AG08396 (cell line): ENCODE results near the gene ATP1A3.
"Not testable (repeated sequence)": the region's sequence is repeated elsewhere in the genome, so short reads cannot be mapped to it uniquely, and the experiment has no call there.

ENCODE experiments used
- DNase-seq: peaks from one replicate; pipeline ENCODE4 v3.0.0; 2012; ENCODE audit warnings: low spot score, mixed read lengths

The ATP1A3 gene

DNA sequence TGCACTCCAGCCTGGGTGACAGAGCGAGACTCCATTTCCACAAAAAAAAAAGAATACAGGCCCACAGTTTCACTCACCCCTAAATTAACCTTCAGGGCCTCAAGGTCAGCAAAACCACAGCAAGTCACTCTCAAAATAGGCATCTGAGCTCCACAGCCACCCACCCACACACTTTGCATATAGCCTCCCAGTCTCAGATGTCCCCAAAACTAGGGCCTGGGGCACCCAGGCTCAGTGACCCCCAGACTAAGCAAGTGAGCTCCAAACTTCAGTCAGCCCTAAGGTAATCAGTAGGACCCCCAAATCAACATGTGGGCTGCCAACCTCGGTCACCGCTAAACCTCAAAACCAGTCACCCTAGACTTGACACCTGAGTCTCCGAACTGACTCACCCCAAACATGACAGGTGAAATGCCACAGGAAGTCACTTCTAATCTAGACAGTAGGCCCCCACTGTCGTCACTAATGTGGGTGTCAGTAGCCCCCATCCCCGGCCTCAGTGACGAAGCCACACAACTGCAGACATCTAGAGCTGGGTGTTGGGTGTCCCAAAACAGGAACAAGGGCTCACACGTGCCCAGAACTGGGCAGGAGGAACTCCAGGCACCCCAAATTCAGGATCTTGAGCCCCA is 48.8 kb downstream of the ATP1A3 start:
- no peak for DNase-seq

DNA sequence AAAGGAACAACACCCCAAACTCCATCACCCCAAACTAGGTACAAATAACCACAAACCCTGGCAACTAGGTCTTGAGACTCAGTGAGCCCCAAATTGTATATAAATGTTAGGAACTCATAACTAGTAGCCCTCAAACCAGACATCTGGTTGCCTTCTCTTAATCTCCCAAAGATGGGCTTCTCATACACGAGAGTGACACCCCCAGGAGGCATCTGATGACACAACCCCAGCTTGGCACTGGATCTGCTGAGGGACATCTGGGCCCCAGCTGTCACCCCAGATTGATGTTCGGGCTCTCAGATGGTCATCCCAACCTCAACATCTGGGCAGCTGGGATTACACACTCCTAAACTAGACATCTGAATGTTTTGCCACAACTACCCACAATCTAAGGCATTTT is 49.7 kb downstream of the ATP1A3 start:
- DNase-seq: no peak

DNA sequence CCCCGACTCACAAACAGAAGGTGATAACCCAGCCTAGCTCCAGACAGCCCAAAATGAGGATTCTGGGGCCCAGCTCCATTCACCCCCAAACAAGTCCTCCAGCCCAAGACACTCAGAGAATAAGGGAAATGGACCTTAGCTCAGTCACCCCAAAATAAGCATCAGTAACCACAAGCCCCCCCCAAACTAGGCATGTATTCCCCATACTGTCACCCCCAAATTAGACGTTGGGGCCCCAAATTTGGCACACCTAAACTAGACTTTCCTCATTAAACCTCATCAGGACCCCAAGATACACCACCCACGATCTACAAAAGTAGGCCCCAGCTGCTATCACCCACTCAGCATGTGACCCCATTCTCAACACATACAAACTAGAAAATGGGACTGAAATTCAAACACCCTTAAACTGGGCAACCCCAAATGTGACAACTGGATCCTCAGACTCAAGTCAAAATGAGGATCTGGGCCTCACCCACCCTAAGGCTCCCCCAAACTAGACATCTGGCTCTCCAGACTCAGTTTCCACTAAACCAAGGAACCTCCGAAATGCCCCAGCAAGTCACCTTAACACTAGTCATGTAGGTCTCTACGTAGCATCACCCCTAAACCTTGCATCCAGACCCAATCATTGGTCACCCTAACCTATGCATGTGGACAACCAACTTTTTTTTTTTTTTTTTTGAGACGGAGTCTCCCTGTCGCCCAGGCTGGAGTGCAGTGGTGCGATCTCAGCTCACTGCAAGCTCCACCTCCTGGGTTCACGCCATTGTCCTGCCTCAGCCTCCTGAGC is 52.4 kb downstream of the ATP1A3 start:
- no peak for DNase-seq

DNA sequence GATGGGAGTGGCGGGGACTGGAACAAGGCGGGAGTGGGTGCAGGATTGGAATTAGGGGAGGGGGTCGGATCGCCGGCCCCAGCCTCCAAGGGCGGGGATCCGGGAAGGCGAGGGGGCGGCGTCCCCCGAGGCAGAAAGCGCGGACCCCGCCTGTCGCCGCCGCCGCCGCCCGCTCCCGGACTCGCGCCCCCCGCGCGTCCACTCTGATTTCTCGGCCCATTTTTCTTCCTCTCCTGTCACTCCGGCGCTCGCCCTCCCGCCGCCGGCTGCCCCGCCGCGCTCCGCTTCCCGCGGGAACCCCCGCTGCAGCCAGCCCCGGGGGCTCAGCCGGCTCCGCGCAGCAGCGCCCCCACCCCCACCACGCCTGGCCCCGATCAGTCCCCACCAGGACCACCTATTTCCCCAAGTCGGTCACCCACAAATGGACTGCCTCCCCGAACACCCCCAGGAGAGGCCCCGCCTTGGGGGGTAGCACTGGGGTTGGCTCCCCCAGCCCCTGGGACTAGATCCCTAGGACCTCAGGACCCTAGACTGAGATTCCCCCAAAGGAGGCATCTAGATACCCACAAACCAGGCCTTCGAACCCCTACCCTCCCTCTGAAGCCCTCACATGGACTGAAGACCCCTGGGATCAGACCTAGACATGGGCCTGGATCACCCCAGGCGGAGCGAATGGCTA is 53.2 kb downstream of the ATP1A3 start:
- no peak for DNase-seq

DNA sequence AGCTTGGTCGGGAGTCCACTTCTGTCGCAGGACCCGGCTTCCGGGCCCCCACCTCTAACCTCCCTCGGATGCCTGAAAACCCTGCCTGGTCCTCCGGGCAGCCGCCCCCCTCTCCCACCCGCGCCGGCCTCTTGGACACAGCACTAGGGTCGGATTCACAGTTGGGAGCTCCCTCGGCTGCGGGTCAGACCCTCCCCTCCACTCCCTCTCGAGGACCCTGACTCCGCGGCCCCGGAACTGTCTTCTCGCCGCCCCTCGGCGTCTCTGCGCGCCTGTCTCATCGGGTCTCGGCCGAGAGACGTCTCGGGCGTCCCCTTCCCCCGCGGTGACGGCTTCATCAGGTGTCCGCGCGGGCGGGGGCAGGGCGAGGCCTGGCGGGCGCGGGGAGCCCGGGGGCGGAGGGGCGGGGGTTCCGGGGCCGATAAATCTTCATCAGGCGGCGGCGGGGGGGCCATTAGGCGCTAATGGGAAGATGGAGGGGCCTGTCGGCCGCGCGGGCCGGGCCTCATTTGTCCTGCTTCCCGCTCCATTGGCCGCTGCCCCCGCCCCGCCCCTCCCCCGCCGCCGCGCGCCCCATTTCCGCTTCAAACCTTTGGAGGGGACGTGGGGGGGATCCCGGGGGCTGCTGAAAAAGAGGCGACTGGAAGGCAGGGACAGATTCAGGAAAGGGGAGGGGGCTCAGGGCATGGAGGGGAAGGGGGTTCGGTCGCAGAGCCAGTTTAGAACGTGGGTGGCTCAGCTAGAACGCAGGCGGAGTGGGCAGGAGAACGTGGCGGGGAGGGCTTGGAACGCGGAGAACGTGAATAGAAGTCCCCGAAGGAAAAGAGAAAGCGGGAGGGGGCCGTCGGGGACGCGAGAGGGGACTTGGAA is 53.9 kb downstream of the ATP1A3 start:
- no peak for DNase-seq

DNA sequence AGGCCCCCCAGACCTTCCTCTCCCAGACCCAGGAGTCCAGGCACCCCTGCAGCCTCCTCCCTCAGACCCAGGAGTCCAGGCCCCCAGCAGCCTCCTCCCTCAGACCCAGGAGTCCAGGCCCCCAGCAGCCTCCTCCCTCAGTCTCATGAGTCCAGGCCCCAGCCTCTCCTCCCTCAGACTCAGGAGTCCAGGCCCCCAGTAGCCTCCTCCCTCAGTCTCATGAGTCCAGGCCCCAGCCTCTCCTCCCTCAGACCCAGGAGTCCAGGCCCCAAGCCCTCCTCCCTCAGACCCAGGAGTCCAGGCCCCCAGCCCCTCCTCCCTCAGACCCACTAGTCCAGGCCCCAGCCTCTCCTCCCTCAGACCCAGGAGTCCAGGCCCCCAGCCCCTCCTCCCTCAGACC is 54.8 kb downstream of the ATP1A3 start:
- not testable (repeated sequence) for DNase-seq

DNA sequence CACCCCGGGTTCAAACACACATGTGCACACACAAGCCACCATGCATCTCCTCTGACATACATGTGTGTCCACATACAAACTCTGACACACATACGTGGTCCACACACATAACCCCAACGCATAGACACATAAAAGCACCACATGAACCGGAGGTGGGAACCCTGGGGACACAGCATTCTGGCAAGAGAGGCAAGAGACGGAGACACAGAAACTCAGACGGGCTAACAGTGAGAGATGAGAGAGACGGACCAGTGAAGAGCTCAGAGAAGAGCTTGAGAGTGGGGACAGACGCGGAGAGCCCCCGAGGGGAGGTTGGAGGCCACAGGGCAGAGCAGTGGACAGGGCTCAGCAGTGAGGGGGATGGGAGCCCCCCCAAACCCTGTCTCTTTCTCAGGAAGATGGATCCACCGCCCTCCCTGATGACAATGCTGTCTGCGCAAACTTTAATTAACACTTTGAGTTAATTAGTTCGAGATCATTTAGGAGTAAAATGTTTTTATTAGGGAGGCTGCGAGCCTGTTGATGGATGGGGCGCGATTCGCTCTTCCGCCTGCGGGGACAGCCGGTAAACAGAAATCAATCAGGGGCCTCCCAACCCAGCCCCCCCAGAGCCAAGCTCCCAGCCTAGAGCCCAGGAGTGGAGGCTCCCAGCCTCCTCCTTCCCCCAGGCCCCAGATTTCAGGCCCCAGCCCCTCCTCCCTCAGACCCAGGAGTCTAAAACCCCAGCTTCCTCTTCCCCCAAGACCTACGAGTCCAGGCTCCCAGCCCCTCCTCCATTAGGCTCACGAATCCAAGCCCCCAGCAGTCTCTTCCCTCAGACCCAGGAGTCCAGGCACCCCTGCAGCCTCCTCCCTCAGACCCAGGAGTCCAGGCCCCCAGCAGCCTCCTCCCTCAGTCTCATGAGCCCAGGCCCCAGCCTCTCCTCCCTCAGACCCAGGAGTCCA is 56.2 kb downstream of the ATP1A3 start:
- DNase-seq: no peak

DNA sequence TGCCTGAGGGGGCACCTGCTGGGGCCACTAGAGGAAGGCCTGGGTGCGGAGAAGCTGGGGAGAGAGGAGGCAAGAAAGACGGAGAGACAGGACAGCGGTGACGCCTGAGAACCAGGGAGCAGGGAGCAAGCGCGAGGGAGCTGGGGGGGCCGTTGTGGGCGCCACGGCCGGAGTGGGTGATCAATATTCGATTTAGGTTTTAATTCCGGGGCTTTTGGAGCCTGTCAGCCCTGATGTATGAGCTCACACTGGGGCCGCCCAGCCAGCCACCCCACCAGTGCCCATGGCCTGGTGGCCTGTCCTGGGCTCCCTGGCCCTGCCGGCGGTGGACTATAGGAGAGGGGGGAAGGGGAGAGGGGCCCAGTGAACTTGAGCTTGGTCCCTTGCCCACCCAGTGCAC is 57.1 kb downstream of the ATP1A3 start:
- DNase-seq: no peak

DNA sequence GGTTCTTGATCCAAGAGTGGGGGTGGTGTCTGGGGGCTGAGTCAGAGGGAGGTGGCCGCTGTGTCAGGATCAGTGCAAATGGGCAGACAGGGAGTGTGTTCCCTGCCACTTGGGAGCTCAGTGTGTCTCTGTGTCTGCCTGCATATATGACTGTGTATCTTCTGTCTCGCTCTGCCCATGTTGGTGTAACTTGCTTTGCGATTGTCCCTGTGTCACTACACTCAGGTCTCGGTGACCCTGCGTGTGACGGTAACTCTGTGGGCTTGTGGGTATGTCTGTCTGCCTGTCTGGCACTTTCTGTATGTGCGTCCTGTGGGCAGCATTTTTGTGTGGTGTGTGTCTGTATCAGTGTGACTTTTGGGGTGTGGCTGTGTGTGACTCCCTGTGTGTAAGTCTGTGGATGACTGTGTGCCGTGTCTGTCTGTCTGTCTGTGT is 57.6 kb downstream of the ATP1A3 start:
- DNase-seq: no peak

DNA sequence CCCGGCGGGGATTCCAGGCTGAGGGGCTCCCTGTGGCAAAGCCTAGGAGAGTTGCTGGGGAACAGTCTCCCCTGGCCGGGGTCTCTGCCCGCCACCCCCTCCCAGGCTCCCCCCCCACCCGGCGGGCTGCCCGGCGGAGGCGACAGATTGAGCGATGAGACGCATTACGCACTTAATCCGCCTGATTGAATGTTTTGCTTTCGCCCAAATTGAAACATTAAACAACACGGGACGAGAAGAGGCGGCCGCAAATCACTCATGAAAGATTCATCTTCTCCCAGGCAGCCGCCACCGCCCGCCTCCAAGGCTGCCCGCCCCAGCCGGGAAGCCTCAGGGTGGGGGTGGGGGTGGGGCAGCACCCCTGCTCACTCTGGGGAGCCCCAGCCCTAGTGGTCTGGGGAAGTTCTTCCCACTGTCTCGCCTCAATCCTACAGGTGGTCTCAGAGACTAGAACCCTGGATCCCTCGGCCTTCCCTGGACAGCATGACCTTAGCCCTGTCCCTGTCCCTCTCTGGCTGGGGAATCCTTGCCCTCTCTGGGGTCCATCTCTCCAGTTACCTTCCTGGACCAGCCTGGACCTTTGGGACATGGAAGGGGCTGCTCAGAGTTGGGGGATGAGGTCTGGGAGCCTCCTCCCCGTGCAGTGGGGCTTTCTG is 58.1 kb downstream of the ATP1A3 start:
- DNase-seq: no peak

DNA sequence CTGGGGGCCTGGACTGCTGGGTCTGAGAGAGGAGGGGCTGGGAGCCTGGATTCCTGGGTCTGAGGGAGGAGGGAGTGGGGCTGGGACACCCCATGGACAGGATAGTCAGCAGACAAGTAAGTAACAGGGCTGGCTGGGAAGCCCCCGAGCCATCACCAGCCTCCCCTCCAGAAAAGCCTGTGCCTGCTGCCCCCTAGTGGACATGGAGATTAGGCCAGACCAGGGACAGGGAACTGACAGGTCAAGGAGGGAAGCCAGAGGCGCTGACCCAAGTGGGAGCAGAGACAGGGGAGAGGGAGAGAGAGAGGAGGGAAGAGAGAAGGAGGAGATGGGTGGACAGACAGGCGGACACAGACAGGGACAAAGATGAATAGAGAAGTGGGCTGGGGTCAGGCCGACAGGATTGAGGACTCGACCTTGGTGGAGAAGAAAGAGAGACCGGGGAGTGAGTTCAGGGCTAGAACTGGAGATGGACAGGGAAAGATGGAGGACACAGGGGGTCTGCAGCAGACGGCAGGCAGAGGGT is 59.1 kb downstream of the ATP1A3 start:
- DNase-seq: peak; percentile 87

DNA sequence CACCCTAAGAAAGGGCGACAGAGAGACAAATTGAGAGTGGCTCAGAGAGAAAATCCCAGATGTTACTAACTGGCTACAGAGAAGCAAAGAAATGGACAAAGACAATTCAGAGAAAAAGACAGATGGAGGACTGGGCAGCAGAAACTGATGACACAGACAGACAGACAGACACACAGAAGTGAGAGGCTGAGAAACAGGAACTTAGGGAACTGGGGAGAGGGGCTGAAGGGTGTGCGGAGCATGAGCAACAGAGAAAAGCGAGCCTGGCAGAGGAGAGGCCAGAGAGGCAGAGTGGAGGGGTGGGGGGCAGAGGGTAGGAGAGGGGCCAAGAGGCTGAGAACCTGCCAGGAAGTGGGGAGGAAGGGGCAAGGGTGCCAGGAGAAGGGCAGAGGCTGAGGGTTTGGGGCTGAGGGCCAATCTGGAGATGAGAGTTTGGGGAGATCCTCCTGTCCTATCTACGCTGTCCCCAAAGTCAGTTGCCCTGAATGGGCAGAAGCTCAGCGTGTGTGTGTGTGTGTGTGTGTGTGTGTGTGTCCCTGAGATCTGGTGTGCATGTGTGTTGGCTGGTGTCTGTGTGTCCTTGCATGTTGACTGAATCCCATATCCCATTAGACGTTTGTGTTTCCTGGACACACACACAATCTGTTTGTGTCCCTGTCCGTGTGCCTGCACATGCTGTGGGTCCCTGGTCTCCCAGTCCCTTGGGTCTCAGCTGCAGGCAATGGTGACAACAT is 60.2 kb downstream of the ATP1A3 start:
- no peak for DNase-seq

DNA sequence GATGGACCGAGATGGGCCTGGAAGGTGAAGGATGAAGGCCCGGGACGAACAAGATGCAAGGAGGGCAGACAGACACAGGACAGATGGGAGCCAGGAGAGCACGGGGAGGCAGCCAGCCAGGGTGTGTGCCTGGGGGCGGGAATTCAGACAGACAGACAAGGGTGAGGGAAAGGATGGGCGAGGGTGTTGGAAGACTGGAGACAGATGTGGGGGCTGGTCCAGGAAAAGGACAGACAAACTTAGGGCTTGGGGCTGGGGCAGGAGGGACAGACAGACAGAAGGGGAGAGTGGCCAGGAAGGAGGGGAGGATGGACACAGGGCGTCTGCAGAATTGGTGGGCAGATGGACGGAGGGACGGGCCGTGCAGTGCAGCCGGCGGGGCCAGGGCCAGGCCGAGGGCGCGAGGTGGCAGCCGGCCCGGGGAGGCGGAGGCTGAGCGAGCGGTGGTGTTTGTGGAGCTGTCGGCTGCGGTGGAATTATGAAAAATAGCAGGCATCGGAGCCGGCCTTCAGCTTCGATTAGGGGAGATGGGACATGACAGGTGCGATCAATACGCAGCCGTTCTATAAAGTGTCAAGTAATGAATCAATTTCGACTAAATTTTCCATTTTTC is 61.2 kb downstream of the ATP1A3 start:
- no peak for DNase-seq

DNA sequence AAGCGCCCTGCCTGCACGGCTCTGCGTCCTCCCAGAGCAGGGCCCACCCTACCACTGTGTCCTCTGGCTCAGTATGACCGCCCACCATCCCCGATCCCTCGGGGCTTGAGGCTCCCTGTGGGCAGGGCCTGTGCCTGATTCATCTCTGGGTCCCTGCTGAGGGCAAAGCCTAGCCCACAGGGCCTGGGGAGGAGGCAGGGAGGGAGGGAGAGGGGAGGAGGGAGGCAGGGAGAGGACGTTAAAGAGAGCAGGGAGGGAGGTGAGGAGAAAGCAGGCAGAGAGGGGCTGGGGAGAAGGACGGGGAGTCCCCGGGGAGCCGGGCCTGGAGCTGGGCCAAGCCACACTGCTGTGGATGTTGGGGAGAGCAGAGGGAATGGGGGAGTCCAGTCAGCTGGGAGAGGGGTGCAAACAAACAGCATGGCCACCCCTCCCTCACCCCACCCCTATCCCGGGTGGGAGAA is 61.7 kb downstream of the ATP1A3 start:
- DNase-seq: no peak

DNA sequence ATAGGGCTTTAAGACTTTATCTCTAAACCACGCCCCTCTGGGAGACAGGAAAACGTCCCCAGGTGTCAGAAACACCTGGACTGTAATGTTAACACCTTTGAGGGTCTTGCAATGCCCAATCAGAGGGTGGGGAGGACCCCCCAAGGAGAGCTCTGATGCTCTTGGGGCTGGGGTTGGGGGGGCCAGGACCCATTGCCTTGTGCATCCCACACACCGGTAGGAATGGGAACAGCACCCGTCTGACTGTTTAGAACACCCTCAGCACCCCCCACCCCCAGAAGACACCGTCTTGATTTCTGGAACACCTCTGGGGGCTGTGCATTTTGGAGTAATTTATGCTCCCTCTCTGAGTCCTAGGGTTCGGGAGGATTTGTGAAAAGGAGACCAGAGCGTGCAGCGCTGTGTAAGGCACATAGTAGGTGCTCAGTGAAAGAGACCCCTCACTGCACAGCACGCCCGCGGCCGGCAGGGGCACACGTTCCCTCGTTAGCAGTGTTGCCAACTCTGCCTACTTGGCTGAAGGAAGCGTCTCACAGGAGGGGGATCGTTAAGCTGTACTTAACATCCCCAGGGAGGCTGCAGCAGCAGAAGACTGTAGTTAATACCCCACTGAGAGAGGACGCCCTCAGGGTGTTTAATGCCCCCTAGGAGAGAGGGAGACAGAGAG is 63.0 kb downstream of the ATP1A3 start:
- DNase-seq: no peak

DNA sequence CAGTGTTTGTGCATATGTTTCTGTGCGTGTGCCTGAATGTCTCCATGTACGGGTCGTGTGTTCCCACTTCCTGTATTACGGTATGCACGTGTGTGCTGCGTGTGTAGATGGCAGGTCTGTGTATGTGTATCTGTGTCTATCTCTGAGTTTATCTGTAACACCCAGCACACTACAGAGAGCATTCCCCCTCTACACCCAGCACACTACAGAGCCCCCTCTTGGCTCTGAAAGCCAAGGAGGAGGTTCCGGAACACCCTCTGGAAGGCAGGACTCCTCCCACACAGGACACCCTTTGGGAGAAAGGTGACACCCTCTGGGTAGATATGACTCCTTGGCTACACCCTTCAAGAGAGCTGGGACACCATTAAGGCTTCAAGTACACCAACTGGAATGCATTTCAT is 63.7 kb downstream of the ATP1A3 start:
- no peak for DNase-seq

DNA sequence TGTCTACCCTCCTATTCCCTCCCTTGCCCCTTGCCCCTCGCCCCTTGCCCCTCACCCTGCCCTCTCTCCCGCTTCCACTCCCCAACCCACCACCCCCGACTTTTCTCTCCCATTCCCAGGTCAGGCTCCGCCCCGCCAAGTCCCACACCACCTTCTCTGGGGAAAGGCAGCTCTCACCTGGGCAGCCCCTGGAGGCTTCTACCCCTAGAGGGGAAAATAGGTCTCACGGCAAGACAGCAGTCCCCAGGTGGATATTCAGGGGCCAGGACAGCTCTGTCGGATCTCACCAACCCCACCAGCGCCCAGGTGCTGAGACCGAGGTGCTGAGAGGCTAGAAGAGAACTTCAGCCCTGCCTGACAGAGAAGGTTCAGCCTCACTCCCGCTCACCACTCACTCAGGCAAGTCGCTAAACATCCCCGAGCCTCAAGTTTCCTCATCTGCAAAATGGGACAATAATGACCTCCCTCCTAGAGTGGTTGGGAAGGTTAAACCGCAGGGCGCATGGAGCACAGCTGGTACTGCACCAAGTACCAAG is 64.4 kb downstream of the ATP1A3 start:
- DNase-seq: no peak
